Naive thymus-derived CD8-positive, alpha-beta T cell (primary cell): ENCODE results near the gene IRF2. TPM values are rescaled to one million over a fixed set of nuclear protein-coding genes. Genes with fewer than 3 reads are reported as not detected.

Source experiments
- ATAC-seq, 2 donors: fragments of 150-1000 bp; cut with Tn5 transposase in 1 of 2; sonication (Bioruptor Pico), chemical (Tn5 transposase) in 1 of 2; 1 replicate in 1 of 2; 2 replicates in 1 of 2; pipeline ENCODE4 v1.10.0; 2021; ENCODE audit warnings: mild to moderate bottlenecking in 2 of 2, moderate library complexity in 2 of 2
- POLR2A ChIA-PET: fragments of 350-600 bp; sonication (Branson Sonifier 250); formaldehyde crosslinking; loops from one replicate; lab custom pipeline; 2021; ENCODE audit warnings: antibody characterized with exemption; lab: Charles Lee
- DNase-seq, 10 donors: peaks; one replicate each; pipeline versions ENCODE4 v3.0.0 to v3.0.0-alpha.2; 2020 to 2022
- H3K27ac Mint-ChIP-seq, 10 donors: one replicate each; pipeline ENCODE4 v1.8.0; 2020 to 2022; ENCODE audit warnings: mild to moderate bottlenecking in 10 of 10, mixed read lengths in 10 of 10, moderate library complexity in 4 of 10, inconsistent platforms in 1 of 10
- H3K27me3 Mint-ChIP-seq, 5 donors: one replicate each; pipeline ENCODE4 v1.8.0; 2021 to 2022; ENCODE audit warnings: mixed read lengths in 5 of 5
- H3K36me3 Mint-ChIP-seq, 3 donors: one replicate each; pipeline ENCODE4 v1.8.0; 2020 to 2022; ENCODE audit warnings: mixed read lengths in 3 of 3, mild to moderate bottlenecking in 2 of 3, inconsistent platforms in 1 of 3
- H3K4me1 Mint-ChIP-seq, 4 donors: one replicate each; pipeline ENCODE4 v1.8.0; 2021 to 2022; ENCODE audit warnings: mixed read lengths in 4 of 4
- H3K4me3 Mint-ChIP-seq, 10 donors: one replicate each; pipeline ENCODE4 v1.8.0; 2020 to 2022; ENCODE audit warnings: mild to moderate bottlenecking in 10 of 10, mixed read lengths in 10 of 10, moderate library complexity in 6 of 10, inconsistent platforms in 1 of 10
- H3K9me3 Mint-ChIP-seq, 9 donors: one replicate each; pipeline ENCODE4 v1.8.0; 2020 to 2022; ENCODE audit warnings: mixed read lengths in 9 of 9, mild to moderate bottlenecking in 3 of 9, inconsistent platforms in 1 of 9, moderate library complexity in 1 of 9
- polyA plus RNA-seq, 3 donors: library from polyadenylated mRNA; unstranded; fragments of 300-500 nt; fragmentation: Illumina TruSeq; gene quantifications; one replicate each; pipeline ENCODE4 v1.2.3, GENCODE V29; 2021
- total RNA-seq, 8 experiments: library from RNA in 2 of 8; stranded (reverse) in 2 of 8; gene quantifications; one replicate each; pipeline ENCODE4 v1.2.3 and lab custom pipeline; 2021 to 2026

IRF2 gene
- total and polyA plus RNA-seq, 5 experiments from 2014 or later, result 62.6 to 80.7 (median 77.1) TPM

DNA sequence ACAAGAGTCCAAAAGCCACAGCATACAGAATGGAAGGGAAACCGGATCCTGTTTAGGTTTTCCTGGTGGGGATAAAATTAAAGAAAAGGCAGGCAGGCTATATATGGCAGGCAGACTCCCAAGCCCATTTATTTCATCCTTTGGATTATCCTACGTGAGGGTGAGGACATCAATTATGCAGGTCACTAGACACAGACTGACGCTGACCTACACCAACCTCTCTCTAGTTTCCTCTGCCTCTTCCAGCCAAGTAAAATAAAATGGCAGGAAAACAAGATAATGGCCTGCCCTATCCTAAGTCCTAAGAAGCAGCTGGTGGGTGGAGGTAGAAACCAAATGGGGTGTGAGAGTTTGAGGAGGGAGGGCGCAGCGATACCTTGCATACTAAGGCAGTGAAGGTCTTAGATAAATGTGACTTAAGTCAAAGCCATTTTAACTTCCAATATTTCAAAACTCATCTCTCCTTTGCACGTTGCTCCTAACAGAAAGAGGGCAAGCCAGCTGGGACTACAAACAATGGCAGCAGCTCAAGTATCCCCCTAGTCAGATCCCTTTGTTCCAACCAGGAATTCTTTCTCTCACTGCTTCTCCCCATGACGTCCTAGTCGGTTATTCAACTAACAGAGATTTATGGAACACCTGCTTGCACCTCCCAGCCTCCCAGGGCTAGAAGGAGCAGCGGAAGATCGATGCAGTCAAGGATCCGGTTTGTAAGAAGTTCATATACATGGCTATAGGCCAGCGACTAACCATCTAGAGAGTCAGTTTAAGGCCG lies 72.8 kb downstream of the IRF2 start:
- POLR2A ChIA-PET, result no interaction called here
- H3K4me3 Mint-ChIP-seq, result no peak overlapping the region
- H3K27me3 Mint-ChIP-seq, result no peaks in the 10 kb centered on the region
- peaks cover 5 to 96% (median 20%) of the 10 kb centered on the region in 3 donors for H3K36me3 Mint-ChIP-seq
- no peaks in the 10 kb centered on the region for H3K9me3 Mint-ChIP-seq
- H3K4me1 Mint-ChIP-seq, result peaks cover 11 to 25% (median 18%) of the 10 kb centered on the region in 4 donors
- ATAC-seq (no peak), DNase-seq (no peak)
- H3K27ac Mint-ChIP-seq, result peak overlapping the region in 2 of 10 donors; percentile 11 to 22

DNA sequence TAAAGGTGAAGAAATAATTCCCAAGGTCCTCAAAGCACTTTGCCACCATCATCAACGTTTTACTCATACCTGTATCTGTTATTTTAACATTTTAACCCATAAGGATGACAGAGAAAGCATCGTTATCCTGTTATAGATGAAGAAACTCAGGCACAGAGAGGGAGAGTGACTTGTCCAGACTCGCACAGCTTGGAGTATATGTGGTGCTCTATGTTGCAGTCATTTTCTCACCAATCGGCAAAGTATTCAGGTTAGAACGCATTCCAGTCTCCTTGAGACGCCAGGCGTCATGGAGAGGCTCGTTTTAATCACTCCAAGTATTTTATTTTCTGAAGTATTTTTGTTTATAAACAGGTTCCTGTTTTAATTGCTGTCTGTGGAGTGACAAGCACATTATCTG lies 73.5 kb downstream of the IRF2 start:
- H3K36me3 Mint-ChIP-seq, result peaks cover 5 to 97% (median 20%) of the 10 kb centered on the region in 3 donors
- no peaks in the 10 kb centered on the region for H3K9me3 Mint-ChIP-seq
- ATAC-seq (no peak), DNase-seq (no peak)
- H3K4me1 Mint-ChIP-seq, result peaks cover 11 to 27% (median 20%) of the 10 kb centered on the region in 4 donors
- no peak overlapping the region for H3K4me3 Mint-ChIP-seq
- H3K27me3 Mint-ChIP-seq, result no peaks in the 10 kb centered on the region
- H3K27ac Mint-ChIP-seq, result peak overlapping the region in 1 of 10 donors; percentile 11
- POLR2A ChIA-PET, result no interaction called here

DNA sequence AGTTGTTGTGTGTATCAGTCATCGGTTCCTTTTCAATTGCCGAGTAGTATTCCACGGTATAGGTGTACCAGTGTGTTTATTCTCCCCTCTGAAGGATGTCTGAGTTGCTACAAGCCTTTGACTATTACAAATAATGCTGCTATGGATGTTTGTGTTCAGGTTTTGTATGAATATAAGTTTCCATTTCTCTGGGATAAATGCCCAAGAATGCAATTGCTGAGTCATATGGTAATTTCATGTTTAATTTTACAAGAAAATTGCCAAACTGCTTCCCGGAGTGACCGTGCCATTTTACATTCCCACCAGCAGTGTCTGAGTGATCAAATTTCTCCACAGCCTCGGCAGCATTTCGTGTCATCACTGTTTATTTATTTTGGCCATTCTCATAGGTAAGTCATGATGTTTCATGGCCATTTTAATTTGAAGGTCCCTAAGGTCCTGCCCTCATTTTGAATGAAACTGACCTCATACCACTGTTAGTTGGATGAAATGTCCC lies 73.9 kb downstream of the IRF2 start:
- no peak for DNase-seq
- peaks cover 5 to 97% (median 20%) of the 10 kb centered on the region in 3 donors for H3K36me3 Mint-ChIP-seq
- H3K27me3 Mint-ChIP-seq, result no peaks in the 10 kb centered on the region
- H3K4me1 Mint-ChIP-seq, result peaks cover 9 to 30% (median 19%) of the 10 kb centered on the region in 4 donors
- POLR2A ChIA-PET, result no interaction called here
- no peaks in the 10 kb centered on the region for H3K9me3 Mint-ChIP-seq
- ATAC-seq, result no peak
- H3K27ac Mint-ChIP-seq, result no peak overlapping the region
- no peak overlapping the region for H3K4me3 Mint-ChIP-seq

DNA sequence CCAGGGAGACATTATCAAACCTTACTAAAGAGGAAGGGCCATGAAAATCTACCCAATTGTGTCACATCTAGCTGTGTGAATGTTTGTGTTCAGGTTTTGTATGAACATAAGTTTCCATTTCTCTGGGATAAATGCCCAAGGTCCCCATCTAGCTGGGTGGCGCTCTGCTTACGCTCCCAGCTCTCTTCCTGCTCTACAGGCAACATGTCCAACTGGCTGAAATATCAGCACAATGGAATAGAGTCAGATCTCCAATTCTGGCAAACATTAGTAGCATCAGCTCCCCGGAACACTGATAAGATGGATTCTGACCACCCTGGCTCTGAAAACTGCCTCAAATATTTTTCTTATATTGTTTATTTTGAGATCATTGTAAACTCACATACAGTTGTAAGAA lies 74.8 kb downstream of the IRF2 start:
- no peak overlapping the region for H3K27ac Mint-ChIP-seq
- no peak overlapping the region for H3K4me3 Mint-ChIP-seq
- peaks cover 6 to 33% (median 19%) of the 10 kb centered on the region in 4 donors for H3K4me1 Mint-ChIP-seq
- no peak for DNase-seq
- no peaks in the 10 kb centered on the region for H3K9me3 Mint-ChIP-seq
- POLR2A ChIA-PET, result no interaction called here
- peaks cover 5 to 96% (median 24%) of the 10 kb centered on the region in 3 donors for H3K36me3 Mint-ChIP-seq
- H3K27me3 Mint-ChIP-seq, result no peaks in the 10 kb centered on the region
- ATAC-seq, result no peak

DNA sequence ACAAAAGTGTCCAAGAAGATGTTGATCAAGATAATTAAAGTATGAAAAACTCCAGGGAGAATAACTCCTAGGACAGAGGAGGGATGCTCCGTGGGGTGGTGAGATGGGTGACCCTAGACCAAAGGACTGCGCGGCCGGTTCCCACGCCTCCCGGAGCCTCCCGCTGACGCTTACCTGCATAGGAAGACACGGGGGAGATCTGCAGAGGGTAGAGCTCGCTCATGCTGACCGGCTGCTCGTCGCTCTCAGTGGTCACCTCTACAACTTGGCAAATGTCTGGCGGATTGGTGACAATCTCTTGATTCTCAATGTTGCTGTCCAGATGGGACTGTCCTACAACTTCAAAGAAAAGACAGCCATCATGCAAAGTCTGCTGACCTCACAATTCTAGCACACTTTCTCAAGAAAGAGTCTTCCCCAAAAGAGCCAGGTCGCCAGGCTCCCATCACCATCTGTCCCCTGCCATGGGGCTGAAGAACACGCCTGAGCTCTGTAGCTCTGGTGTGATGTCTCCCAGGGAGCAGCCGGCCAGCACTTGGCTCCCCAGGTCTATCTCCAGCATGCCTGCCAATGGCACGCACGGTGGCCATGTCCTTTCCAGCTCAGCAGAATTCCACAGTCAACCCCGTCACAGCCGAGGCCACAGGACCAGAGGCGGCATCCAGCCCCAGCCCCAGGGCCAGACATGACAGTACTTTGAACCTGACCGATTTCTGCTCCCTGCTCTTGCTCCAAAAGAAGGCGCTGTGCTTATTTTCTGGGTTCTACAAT lies 75.4 kb downstream of the IRF2 start:
- Mint-ChIP-seq H3K4me3 (no peak overlapping the region), H3K36me3 (peaks cover 5 to 98% (median 24%) of the 10 kb centered on the region in 3 donors), H3K9me3 (no peaks in the 10 kb centered on the region), H3K27me3 (no peaks in the 10 kb centered on the region), H3K27ac (peak overlapping the region in 1 of 10 donors; percentile 9), H3K4me1 (peaks cover 6 to 37% (median 19%) of the 10 kb centered on the region in 4 donors)
- POLR2A ChIA-PET, result no interaction called here
- DNase-seq, result no peak
- no peak for ATAC-seq

DNA sequence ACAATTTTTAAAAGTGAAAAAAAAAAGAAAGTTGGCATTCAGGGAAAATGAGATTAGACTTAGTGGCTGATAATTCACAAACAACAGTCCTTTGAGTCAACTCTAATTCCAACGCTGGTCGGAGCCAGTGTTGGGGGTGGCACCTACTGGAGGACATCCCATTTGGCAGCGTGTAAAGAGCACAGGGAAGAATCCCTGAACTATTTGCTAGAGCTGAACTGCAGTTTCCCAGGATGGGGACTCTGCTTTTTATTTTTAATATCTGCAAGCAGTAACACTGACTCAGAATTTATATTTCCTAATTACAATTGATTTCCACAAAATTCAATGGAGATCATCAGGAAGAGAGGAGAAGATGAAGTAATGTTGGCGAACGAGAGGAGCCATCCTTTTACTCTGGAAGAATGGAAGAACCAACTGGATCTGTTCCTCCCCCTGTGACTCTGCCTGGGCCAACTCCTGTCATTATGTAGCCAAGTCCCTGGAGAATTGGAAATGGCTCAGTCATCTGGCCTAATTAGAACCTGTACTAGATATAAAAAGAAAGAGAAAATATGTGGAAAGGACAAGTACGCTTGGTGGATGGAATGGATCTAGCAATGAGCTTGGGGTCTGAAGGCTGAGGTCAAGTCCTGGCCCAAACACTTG lies 76.7 kb downstream of the IRF2 start:
- H3K36me3 Mint-ChIP-seq, result peaks cover 3 to 98% (median 31%) of the 10 kb centered on the region in 3 donors
- no peaks in the 10 kb centered on the region for H3K9me3 Mint-ChIP-seq
- H3K4me3 Mint-ChIP-seq, result no peak overlapping the region
- peak overlapping the region in 3 of 10 donors; percentile 34 to 37 (median 35) for H3K27ac Mint-ChIP-seq
- no peaks in the 10 kb centered on the region for H3K27me3 Mint-ChIP-seq
- no peak for DNase-seq
- ATAC-seq, result no peak
- POLR2A ChIA-PET, result no interaction called here
- H3K4me1 Mint-ChIP-seq, result peaks cover 0 to 42% (median 17%) of the 10 kb centered on the region in 4 donors

DNA sequence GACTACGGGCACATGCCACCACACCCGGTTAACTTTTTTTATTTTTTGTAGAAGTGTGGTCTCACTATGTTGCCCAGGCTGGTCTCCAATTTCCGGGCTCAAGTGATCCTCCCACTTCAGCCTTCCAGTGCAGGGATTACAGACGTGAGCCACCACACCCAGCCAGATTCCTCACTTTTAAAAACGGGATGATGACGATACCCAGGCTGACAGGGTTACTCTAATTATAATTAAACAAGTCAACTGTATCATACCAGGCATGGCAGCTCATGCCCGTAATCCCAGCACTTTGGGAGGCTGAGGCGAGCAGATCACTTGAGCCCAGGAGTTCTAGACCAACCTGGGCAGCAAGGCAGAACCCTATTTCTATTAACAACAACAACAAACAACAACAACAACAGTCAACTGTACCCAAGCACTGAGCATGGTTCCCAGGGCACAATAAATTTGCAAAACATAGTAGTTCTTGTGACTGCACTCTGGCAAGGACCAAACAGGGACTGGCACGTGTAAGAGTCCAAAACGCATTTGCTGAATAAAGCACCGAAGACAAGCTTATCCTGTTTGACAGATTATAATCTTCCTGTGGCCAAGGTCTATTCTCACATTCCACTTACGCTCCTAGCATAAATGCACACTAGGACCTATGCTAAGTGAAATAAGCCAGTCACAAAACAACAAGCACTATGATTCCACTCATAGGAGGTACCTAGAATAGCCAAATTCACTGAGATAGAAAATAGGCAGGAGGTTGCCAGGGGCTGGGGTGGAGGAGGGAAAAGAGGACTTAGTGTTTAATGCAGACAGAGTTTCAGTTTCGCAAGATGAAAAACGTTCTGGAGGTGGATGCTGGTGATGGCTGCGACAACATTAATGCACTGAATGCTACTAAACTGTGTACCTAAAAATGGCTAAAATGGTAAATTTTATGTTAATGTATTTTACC lies 77.5 kb downstream of the IRF2 start:
- no peaks in the 10 kb centered on the region for H3K27me3 Mint-ChIP-seq
- ATAC-seq (no peak), DNase-seq (no peak)
- peaks cover 0 to 39% (median 13%) of the 10 kb centered on the region in 4 donors for H3K4me1 Mint-ChIP-seq
- H3K27ac Mint-ChIP-seq, result peak overlapping the region in 4 of 10 donors; percentile 22 to 58 (median 31)
- peaks cover 3 to 98% (median 34%) of the 10 kb centered on the region in 3 donors for H3K36me3 Mint-ChIP-seq
- no peaks in the 10 kb centered on the region for H3K9me3 Mint-ChIP-seq
- POLR2A ChIA-PET, result no interaction called here
- H3K4me3 Mint-ChIP-seq, result no peak overlapping the region

DNA sequence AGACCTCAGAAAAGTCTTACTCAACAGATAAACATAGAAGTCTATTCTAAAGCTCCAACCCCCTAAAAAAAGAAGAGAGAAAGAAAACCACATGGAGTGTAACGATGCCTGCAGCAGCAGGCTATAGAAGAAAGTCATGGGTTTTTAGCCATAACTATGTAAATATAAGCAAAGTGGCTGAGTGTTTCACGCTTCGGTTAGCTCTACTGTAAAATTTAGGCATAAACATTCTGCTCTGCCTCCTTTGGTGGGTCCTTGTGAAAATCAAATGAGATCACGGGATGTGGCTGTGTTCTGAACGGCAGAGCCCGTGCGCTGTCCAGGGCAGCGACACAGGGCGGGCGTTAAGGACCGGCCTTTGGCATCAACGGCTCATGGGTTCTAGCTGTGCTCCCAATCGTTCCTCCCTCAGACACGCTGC lies 78.4 kb downstream of the IRF2 start:
- no peaks in the 10 kb centered on the region for H3K27me3 Mint-ChIP-seq
- H3K9me3 Mint-ChIP-seq, result no peaks in the 10 kb centered on the region
- no peak for DNase-seq
- H3K27ac Mint-ChIP-seq, result peak overlapping the region in 3 of 10 donors; percentile 54 to 73 (median 58)
- peaks cover 3 to 98% (median 37%) of the 10 kb centered on the region in 3 donors for H3K36me3 Mint-ChIP-seq
- POLR2A ChIA-PET, result no interaction called here
- peaks cover 0 to 39% (median 11%) of the 10 kb centered on the region in 4 donors for H3K4me1 Mint-ChIP-seq
- ATAC-seq, result no peak
- H3K4me3 Mint-ChIP-seq, result peak overlapping the region in 1 of 10 donors; percentile 55

DNA sequence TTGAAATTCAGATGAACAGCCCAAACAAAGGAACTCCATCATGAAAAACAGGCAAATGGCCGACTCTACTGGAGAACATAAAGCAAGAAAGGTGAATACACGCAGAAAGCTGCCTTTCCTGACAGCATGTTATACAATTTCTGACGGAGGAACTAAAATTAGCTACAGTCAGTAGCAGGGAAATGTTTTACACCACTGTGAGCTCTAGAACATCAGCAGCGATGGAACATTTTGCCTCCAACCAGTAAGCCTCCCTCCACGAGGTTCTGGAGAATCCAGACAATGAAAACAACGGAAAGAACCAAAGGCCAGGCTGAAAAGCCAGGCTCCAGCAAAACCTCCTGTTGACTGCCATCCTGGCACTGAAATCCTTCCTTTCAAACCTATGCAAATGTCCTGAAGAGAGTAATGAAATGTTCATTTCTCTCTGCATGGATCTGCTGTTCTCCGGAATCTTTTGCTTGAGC lies 78.9 kb downstream of the IRF2 start:
- no peak for DNase-seq
- Mint-ChIP-seq H3K9me3 (no peaks in the 10 kb centered on the region), H3K36me3 (peaks cover 3 to 98% (median 35%) of the 10 kb centered on the region in 3 donors), H3K27ac (peak overlapping the region in 3 of 10 donors; percentile 25 to 73 (median 58)), H3K4me1 (peaks cover 0 to 39% (median 11%) of the 10 kb centered on the region in 4 donors), H3K27me3 (no peaks in the 10 kb centered on the region), H3K4me3 (peak overlapping the region in 1 of 10 donors; percentile 55)
- ATAC-seq, result no peak
- POLR2A ChIA-PET, result no interaction called here

DNA sequence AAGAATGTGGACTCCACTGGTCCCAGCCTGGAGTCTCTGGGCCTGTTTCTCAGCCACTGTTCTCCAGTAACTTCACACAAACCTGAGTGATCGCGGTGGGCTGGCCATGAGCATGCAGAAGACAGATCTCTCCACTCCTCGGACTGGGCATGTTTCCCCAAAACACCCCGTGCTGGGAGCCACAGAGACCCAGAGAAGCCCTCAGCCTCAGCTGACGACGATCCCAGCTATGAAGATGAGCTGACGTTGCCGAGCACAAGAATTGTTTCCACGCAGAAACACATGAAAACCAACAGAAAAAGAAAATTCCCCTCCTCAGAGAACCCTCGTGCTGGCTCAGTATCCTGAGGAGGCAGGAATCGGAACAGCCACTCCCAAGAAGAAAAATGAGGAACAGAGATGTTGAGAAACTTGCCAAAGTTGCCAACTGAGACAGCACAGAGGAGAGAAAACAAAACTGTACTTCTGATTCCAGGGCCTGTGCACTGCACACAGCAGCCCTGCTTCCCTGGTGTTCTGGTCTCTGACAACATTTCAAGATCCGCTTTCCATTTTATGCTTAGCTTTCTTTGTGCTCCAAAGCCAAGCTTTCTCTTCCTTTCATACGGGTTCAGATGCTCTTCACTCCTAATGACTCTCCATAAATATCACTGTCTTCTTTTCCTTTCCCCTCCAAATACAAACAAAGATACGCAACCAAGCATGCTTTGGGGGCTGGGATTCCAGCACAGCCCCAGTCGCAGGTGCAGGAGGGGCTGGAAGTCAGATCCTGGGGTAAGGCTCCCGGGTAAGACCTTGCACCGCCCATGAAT lies 81.4 kb downstream of the IRF2 start:
- POLR2A ChIA-PET, result no interaction called here
- H3K27me3 Mint-ChIP-seq, result no peaks in the 10 kb centered on the region
- H3K4me3 Mint-ChIP-seq, result peak overlapping the region in 1 of 10 donors; percentile 46
- DNase-seq (no peak), ATAC-seq (no peak)
- H3K9me3 Mint-ChIP-seq, result no peaks in the 10 kb centered on the region
- H3K27ac Mint-ChIP-seq, result peak overlapping the region in 6 of 10 donors; percentile 44 to 80 (median 67)
- peaks cover 0 to 44% (median 12%) of the 10 kb centered on the region in 4 donors for H3K4me1 Mint-ChIP-seq
- H3K36me3 Mint-ChIP-seq, result peaks cover 8 to 99% (median 42%) of the 10 kb centered on the region in 3 donors

DNA sequence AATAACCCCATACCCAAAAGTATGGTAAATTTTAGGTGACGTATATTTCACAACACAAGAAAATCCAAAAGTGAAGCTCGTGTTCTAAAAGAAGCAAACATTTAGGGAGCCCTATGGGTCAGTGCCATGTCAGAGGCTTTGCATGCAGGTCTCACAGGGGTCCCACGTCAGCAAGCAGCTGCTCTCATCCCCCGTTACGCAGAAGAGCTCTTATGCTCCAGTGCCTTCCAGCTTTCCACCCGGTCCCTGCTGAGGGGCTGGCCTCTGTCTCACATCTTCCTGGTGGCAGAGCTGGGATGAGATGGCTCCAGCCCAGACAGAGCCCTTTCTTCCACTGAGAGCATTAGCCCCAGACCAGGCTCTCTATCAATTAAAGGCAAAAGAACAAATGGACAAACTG lies 82.0 kb downstream of the IRF2 start:
- no peak for ATAC-seq
- H3K9me3 Mint-ChIP-seq, result no peaks in the 10 kb centered on the region
- peaks cover 0 to 47% (median 14%) of the 10 kb centered on the region in 4 donors for H3K4me1 Mint-ChIP-seq
- peak overlapping the region in 2 of 10 donors; percentile 47 to 71 for H3K27ac Mint-ChIP-seq
- H3K4me3 Mint-ChIP-seq, result no peak overlapping the region
- no peaks in the 10 kb centered on the region for H3K27me3 Mint-ChIP-seq
- POLR2A ChIA-PET, result no interaction called here
- H3K36me3 Mint-ChIP-seq, result peaks cover 8 to 99% (median 37%) of the 10 kb centered on the region in 3 donors
- DNase-seq, result no peak
